Stimulated activated CD4-positive, alpha-beta T cell treated with anti-CD3 and anti-CD28 coated beads, Interleukin-4, amount 100 ng/mL, for 48 hours (primary cell): ENCODE data around the gene TRIM63.

Experiments
- DNase-seq, 2 donors: peaks; one replicate each; pipeline ENCODE4 v3.0.0-alpha.2; 2020; ENCODE audit warnings: low read depth in 2 of 2

Gene TRIM63

DNA sequence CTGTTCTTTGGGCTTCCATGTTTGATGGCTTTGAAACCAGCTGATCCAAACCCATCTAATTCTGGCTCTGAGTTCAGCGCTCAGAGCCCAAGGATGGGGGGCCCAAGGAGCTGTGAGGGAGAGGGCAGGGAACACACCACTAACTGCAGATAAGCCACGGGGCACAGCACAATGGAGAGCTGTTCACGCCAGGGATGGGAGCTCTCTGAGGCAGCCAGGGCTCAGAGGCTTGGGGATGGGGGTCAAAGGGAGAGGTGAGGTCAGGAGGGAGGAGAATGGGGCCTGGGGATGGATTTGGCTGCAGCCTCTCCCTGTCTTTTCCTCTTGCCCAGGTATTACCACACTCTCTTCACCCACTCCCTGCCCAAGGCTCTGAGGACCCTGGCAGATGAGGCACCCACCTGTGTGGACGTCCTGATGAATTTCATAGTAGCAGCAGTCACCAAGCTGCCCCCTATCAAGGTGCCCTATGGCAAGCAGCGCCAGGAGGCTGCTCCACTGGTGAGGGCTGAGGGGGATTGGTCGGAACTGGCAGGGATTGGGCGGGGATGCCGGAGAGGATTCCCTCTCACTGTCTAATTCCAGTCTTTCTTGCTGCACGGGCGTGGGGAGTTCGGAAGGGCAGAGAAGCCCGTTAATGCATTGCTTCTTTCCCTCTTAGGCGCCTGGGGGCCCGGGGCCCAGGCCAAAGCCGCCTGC is 32.8 kb downstream of the TRIM63 start:
- no peak for DNase-seq

DNA sequence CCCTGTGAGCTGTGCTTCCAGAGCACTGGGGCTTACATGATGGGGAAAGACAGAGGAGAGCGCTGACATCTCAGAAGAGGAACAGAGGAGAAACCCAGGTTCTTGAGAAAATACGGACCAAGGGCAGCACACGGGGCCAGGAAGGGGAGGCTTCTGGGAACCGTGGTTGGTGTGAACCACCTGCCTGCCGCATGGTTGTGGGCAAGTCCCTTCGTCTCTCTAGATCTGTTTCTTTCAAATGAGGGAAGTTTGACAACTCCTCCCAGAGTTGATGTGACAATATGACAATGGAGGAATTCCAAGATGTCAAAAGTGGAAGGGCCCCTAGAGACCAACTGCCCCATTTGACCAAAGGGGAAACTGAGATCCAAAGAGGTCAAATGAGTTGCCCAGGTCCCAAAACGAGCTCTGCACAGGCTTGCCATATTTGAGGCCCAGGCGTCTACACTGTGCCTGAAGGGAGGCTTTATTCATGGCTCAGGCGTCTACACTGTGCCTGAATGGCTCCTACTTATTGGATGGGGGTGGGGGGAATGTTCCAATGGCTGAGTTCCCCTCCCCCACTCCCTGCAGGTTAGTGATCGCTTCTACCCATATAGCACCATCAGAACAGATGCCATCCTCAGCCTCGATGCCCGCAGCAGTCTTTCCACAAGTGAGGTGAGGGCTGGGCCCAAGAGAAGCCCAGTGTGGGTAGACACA is 34.6 kb downstream of the TRIM63 start:
- DNase-seq = no peak

DNA sequence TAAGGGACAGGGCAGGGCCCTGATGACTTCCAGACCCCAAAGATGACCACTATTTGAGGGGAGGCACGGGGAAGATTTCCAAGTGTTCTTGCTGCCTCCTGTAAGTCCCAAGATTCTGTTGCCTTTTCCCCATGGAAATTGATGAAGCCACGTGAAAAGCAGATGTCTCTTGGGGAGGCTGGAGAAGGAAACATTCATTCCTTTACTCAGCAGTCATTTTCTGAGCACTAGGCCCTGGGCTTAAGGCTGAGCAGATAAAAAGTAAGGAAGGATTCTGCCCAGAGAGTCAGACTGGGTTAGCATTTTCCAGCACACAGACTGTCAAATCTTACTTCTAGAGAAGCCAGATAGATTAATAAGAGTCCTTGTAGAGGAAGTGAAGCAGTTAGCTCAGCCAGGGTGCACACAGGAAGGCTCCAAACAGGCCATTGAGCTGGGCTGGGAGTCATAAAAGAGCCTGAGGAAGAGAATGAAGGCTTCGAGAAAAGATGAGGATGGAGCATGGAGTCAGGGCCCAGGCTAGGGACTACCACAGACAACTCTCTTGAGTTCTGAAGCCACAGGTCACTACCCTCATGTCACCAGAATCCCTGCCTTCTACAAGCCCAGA is 35.7 kb downstream of the TRIM63 start:
- no peak for DNase-seq

DNA sequence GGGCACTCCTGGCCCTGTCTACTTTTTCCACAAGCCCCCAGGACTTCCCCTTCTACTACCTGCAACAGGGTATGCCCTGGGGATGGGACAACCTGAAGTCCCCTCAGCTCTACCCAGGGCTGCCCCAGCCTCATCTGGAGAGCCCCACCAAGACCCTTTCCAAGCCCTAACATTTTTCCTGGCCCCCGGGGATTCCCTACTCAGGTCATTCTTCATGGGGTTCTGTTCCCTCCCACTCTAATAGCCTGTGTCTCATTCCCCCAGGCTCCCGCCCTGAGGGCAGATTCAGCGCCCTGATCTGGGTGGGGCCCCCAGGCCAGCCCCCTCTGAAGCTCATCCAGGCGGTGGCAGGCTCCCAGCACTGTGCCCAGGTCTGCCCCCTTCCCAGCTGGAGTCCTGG is 36.2 kb downstream of the TRIM63 start:
- no peak for DNase-seq

DNA sequence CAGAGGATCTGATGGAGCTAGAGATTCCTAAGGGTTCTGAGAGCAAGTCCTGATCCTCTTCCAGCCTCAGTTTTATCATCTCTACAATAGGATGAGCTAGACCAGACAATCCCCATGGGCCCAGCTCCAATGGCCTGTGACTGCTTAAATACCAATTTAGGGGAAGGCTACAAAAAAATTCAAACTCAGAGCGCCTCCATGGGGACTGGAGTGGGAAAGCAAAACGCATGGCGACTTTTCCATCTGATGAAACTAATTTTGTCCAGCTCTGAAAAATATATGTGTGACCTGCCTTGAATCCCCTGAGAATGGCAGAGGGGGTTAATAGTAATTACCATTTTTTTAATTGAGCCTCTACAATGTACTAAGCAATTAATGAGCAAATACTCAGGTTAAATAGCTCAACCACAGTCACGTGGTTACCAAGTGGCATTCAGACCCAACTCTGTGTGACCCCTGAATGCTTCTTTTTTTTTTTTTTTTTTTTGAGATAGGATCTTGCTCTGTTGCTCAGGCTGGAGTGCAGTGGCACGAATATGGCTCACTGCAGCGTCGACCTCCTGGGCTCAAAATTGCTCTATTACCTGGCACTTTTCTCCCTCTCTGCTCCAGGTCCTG is 37.5 kb downstream of the TRIM63 start:
- no peak for DNase-seq

DNA sequence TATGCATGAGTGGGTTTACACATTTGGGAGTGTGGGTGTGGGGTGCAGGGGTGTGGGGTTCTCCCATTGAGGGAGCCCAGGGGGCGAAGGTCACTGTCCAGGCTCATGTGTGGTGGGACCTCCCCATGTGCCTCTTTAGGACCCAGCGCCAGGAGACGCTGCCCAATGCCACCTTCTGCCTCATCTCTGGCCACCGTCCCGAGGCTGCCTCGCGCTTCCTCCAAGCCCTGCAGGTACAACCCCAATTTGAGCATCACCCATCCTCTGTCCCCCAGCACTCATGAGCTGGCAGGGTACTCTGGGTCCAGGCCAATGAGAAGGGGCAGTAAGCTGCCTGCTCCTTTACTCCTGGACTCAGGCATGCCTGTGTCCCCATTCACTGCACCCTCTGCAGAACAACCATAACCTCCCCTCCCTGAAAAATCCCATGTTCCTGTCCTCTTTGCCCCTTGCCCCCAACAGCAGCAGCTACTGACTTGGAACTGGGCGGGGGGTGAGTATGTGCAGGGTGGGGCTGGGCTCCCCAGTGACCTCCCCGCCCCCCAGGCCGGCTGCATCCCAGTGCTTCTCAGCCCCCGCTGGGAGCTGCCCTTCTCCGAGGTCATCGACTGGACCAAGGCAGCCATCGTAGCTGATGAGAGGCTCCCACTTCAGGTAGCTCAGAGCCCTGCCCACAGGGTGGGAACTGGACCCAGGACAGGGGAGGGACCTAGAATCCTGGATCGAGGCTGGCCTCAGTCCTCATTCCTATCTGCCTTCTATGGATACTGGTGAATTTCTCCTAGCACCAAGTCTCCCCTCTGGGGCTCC is 38.2 kb downstream of the TRIM63 start:
- DNase-seq = no peak

DNA sequence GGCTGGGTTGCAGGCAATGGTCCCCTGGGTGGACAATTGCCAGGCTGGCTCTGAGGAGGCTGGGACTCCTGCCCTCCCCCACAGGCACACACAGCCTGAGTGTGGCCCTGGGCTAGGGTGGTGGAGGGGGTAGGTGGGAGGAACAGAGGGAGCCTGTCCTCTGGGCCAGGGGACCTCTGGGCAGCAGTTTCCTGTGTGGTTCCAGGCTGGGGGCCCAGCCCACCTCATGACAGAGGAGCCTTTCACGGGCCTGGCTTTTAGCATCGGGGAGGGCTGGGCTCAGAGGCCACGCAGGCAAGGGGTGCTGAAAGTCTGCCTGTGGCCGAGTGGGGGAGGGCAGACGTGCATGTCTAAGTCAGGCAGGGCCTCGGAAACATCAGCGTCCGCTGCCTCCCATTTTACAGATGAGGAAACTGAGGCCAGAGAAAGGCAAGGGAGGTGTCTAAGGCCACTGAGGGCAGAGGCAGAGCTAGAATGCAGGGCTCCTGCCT is 38.9 kb downstream of the TRIM63 start:
- no peak for DNase-seq

DNA sequence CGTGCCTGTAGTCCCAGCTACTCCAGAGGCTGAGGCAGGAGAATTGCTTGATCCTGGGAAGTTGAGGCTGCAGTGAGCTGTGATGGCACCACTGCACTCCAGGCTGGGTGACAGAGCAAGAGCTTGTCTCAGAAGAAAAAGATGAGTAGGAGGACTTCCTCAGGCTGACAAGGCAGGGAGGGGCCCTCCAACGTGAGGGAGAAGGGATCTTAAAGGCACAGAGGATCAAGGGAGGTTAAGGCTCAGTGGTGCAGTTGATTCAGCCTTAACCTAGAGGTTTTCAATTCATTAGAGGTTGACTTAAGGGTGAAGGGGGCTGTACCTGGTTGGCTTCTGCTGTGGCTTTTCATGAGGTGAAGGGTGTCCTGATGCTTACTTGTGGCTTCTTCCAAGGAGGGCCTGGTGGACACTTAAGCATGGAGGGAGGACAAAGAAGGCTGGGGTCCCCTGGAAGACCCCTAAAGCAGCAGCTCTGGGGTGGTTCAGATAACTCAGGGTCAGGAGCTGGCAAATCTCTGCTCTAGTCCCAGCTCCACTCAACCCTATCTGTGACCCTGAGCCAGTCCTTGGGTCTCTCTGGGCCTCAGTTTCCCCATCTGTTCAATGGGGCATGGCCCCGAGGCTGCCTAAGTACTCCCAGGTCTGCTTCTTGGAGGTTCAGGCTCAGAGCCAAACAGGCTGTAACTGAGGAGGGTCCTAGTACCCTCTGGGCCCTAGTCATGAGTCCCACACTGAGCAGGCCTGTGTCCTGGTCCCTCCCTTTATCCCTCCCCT is 39.5 kb downstream of the TRIM63 start:
- DNase-seq = no peak

DNA sequence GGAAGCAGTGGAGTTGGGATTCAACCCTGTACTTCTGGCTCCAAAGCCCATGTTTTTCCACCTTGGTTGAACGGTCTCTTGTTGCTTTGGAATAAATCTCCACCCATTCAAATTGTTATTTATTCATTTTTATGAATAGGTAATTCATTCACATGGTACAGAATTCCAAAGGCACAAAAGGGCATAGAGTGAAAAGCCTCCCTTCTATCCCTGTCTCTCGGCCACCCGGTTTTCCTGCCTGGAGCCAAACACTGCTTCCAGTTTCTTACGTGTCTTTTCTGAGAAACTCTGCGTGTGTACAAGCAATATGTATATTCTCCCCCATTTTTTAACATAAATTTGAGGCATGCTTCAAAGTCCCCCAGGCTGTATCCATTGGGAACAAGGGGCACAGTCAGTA is 41.9 kb downstream of the TRIM63 start:
- DNase-seq = no peak

DNA sequence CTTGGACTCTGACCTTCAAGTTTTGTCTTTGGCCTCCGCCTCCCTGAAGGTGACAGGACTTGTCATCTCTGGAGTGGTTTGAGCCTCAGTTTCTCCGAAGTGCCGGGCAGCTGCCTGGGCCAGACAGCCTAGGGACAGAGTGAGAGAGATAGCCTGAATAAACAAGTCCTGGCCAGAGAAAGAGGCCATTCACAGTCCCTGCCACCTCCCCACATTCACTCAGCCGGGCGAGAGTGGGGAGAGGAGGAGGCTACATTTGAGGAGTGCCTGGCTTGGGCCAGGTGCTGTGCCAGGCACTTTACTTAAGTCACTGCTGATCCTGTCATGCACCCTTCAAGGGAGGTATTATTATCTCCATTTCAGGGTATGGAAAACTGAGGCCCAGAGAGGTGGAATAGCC is 42.4 kb downstream of the TRIM63 start:
- no peak for DNase-seq

DNA sequence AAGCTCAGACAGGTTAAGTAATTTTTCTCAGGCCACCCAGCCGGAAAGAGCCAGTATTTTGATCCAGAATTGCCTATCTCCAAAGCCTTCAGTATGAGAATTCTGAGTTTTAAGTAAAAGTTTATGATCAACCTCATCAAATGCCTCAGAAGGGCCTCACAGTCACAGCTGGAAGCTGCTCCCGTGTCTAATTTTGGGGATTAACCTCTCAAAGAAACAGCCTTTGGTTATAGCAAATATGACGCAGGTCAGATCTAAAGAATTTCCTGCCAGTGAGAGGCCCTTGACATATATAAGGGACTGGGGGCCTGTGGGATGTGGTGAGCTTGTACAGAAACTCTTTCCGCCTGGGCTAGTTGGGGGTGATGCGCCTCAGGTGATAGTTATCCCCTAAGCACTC is 43.6 kb downstream of the TRIM63 start:
- DNase-seq = no peak

DNA sequence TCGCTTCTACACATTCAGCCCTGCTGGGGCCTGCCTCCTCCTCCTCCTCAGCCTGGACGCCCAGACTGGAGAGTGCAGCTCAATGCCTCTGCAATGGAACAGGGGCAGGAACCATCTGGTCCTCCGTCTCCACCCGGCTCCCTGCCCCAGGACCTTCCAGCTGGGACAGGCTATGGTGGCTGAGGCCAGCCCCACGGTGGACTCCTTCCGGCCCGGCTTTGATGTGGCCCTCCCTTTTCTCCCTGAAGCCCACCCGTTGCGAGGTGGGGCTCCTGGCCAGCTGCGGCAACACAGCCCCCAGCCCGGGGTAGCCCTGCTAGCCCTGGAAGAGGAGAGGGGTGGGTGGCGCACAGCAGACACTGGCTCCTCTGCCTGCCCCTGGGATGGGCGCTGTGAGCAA is 44.4 kb downstream of the TRIM63 start:
- no peak for DNase-seq

DNA sequence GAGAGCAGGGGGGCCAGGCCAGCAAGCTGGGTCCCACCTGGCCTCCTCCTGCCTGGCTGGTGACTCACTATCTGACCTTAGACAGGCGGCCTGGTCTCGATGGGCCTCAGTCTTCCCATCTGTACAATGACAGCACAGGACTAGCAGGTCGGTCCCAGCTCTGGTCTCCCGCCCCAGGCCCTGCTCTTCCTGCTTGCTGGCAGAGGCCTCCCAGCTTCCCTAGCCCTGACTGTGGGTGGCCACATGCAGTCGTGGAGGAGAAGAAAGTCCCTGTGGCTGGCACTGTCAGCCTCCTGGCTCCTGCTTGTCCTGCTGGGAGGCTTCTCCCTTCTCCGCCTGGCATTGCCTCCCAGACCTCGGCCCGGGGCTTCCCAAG is 45.0 kb downstream of the TRIM63 start:
- no peak for DNase-seq

DNA sequence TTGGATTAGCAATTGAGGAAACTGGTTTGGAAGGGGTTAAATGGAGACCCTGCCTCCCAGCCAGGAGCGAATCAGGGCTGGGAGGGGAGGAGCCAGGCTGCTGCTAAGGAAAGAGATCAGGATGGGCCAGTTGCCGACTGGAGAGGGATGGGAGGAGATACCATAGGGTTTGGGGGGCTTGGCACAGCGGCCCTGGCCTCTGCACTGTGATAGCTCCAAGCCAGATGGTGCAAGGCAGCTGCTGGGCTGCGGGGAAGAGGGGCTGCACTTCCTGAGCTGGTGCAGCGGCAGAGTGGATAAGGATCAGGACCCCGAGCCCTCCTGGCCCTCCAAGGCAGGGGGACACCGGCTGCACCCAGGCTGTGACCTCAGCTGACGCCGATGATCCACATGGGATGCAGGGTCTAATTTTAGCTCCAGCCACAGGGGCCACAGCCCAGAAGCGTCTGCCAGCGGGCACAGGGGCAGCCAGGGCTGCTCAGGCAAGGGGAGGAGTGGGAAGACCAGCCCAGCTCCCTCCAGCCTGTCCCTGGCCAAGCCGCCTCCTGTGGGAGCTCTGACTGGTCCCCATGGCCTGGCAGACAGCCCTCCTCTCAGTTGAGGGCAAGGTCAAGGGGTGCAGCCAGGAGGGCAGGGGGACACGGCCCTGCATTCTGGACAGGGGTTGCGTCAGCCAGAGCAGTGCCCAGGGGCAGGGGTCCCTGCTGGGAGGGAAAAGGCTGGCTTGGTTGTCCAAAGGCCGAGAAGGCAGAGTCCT is 45.6 kb downstream of the TRIM63 start, which contains the start of gene EXTL1:
EXTL1 (plus strand) TSS at position 129 of the 757 bp plus-strand sequence. CDS start 872 bp downstream, outside the sequence.
- DNase-seq = no peak

DNA sequence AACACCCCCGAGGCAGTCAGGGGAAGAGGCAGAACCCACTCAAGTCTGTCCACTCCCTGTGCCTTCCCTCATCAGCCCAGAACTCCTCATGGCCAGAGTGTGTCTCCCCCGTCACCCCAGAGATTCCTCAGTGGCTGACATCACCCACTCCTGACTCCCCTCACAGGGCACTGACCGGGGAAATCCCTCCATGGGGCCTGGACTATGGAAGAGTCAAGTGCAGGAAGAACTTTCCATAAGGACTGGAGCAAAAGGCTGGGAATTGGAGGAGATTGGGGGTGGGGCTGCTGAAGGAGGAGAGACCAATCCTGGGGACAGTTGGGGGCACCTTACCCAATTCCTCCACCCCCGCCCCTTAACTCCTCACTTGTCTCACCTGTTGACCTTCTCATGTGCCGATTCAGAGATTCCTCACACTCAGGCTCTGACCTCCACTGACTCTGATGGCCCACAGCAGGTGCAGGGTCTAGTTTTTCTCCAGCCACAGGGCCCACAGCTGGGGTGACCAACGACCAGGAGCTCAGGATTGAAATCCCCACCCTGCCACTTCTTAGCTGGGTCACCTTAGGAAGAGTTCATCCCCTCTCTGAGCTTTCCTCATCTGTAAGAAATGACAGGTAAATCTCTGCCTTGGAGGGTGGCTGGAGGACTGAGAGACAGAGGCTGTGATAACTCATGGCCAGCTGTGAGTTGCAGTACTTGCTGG is 46.3 kb downstream of the TRIM63 start:
- no peak for DNase-seq

DNA sequence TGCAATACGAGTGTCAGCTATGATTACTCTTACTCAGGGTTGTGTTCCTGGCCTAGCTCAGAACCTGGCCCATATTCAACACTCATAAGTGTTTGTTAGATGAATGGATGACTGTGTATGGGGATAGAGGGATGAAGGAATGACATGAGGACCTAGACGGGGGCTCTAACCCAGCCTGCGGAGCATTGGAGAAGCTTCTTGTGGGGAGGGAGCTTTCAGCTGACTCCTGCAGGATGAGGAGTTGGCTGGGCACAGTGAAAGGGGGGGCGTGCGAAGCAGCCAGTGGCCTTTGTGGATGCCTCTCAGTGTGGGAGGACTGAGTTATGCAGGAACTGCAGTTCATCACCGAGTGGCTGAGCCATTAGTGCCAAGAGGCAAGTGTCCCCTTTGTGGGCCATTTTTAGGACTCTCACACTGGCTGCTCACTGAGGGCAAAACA is 47.1 kb downstream of the TRIM63 start:
- DNase-seq = no peak

DNA sequence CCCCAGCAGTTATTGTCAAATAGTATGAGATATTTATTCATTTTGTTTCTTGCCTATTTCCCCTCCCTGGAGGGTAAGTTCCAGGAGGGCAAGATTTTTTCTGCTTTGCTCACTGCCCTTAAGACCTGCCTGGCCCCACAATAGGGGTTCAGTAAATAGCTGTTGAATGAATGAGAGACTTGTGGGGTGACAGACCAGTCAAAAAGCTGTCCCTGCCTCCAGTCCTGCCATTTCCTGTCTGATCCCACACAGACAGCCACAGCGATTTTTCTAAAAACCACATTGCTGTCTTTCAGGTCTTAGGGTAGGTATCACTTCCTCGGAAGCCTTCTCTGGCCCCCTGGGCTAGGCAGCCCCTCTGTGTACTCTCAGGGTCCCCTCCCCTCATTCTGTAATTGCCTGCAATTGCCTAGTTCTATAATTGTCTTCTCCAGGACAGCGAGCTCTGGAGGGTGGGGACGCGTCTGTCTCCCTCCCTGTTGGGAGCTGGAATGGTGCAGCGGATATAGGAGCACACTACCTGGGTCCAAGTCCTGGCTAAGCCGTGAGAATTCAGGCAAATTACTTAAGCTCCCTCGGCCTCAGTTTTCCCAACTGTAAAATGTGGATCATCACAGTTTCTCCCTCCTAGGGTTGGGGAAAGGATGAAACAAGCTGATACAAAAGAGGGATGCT is 47.7 kb downstream of the TRIM63 start:
- DNase-seq = no peak

DNA sequence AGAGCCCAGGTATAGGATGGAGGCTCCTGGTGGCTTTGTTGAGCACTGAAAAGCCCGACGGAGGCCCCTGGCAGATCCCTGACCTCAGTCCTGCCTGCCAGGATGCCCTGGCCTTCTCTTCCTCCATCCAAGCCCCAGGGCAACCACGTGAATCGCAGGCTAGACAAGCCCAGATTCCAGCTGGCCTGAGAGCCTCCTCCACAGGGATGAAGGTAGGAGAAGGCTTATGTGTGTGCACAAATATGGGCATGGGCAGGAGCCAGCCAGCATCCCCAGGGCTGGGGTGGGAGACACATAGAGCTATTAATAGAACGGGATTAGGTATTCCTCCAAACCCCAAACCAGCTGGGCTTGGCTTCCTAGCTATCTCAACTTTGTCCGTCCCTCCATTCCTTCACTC is 49.8 kb downstream of the TRIM63 start:
- DNase-seq = no peak
